Measurements from ENCODE around the gene ABCA12.

ABCA12 gene

DNA sequence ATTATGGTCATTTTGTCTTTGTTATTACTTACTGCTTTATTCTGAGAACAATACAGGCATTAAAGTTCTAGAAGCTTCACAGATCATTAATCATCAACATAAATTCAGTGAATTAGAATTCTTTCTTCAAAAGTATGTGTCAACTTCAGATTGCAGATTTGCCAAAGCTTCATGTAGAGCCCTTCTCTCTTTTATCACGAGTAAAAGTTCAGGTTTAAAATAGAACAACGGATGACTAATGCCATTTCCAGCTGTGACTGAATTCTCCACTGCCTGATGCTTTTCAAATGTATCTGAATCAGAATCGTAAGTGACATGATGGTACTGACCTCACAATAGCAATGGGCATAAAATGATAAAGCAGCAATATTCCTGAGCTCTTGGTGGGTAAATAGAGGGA, 116.0 kb downstream of the ABCA12 start:
- no peaks in the 10 kb centered on the region for H3K4me1 Mint-ChIP-seq
- no peaks in the 10 kb centered on the region for H3K36me3 Mint-ChIP-seq (ENCODE audit: insufficient read depth)
- H3K9me3 Mint-ChIP-seq, result no peaks in the 10 kb centered on the region
- no peaks in the 10 kb centered on the region for H3K27me3 Mint-ChIP-seq
- H3K27ac Mint-ChIP-seq (ENCODE audit: low read depth), result no peak overlapping the region
- ATAC-seq (replicated peaks; ENCODE audit: extremely low read depth, poor library complexity, severe bottlenecking), result no peak
- DNase-seq (ENCODE audit: low spot score in 2 of 2), result no peak
- no peak overlapping the region for H3K4me3 Mint-ChIP-seq

DNA sequence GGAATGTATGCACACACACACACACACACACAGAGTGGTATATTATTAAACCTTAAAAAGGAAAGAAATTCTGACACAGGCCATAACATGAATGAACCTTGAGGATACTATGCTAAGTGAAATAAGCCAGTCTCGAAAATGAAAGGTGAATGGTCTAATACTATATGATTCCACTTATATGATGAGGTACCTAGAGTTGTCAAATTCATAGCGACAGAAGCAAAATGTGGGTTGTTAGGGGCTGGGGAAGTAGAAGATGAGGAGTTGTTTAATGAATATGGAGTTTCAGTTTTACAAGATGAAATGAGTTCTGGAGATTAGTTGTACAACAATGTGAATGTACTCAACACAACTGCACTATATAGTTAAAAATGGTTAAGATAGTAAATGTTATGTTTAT, 118.1 kb downstream of the ABCA12 start:
- Mint-ChIP-seq H3K27ac (ENCODE audit: low read depth) (no peak overlapping the region), H3K4me3 (no peak overlapping the region), H3K9me3 (no peaks in the 10 kb centered on the region), H3K27me3 (no peaks in the 10 kb centered on the region), H3K36me3 (ENCODE audit: insufficient read depth) (no peaks in the 10 kb centered on the region), H3K4me1 (no peaks in the 10 kb centered on the region)
- ATAC-seq (replicated peaks; ENCODE audit: extremely low read depth, poor library complexity, severe bottlenecking) (no peak), DNase-seq (ENCODE audit: low spot score in 2 of 2) (no peak)

DNA sequence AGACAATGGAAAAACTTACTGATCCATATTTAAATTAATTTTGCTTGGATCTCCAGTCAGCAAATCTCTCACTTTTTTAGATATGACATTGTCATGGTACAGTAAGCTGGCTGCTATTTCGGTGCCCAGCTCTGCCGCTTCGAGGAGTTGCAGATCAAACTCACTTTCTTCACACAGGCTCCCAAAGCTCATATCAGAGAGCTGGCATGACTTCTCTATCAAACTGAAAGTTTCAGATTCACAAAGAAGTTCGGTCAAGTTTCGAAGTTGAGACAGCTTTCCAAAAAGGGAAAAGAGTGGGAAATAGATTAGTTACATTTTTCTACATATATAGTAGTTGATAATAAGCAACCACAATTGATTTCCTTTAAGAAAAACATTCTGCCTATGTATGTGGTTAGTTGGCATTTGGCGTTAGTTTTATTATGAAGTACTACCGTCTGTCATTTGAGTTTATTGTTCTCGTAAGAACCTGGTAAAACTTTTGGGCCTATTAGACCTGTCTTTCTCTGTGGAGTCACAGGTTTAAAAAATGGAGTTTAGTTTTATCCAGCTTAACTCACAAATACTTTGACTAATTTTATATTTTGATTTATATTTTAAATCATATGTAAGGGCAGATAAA, 118.8 kb downstream of the ABCA12 start:
- H3K27me3 Mint-ChIP-seq, result no peaks in the 10 kb centered on the region
- no peak overlapping the region for H3K27ac Mint-ChIP-seq (ENCODE audit: low read depth)
- ATAC-seq (replicated peaks; ENCODE audit: extremely low read depth, poor library complexity, severe bottlenecking), result no peak
- H3K4me1 Mint-ChIP-seq, result no peaks in the 10 kb centered on the region
- H3K36me3 Mint-ChIP-seq (ENCODE audit: insufficient read depth), result no peaks in the 10 kb centered on the region
- H3K9me3 Mint-ChIP-seq, result no peaks in the 10 kb centered on the region
- no peak for DNase-seq (ENCODE audit: low spot score in 2 of 2)
- H3K4me3 Mint-ChIP-seq, result no peak overlapping the region

DNA sequence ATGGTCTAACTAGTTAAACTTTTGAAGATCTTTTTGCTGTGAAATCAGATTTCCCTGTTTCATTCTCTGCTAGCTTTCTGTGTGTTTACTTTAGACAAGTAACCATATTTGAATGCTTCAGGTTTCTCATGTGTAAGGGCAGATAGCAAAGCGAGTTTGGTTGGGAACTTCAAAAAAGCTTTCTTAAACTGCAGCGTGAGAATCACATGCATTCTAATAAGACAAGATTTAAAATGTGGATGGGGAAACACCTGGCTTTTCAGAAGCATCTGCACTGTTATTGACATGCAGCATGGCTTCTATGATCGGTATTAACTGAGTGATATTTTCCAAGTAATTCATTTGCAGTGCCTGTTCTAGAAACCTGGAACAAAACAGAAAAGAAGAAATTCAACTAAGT, 119.3 kb downstream of the ABCA12 start:
- ATAC-seq (replicated peaks; ENCODE audit: extremely low read depth, poor library complexity, severe bottlenecking) (no peak), DNase-seq (ENCODE audit: low spot score in 2 of 2) (no peak)
- Mint-ChIP-seq H3K27ac (ENCODE audit: low read depth) (no peak overlapping the region), H3K27me3 (no peaks in the 10 kb centered on the region), H3K4me1 (no peaks in the 10 kb centered on the region), H3K9me3 (no peaks in the 10 kb centered on the region), H3K36me3 (ENCODE audit: insufficient read depth) (no peaks in the 10 kb centered on the region), H3K4me3 (no peak overlapping the region)

DNA sequence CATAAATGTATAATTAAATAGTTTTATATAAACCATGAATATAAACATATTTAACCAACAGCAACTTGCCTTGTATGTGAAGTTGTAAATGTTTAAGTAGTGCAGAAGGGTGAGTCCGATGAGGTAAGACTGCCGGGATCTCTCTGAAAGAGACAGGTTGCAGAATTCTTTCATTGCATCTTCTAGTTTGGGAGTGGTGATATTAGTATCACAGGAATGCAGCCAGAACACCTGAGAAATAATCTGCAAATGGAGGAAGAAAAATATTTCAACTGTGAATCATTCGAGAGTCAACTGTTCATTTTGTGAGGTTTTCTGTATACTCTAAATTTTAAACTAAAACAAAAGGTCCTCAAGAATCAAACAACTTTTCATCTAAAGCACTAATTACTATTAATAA, 123.0 kb downstream of the ABCA12 start:
- Mint-ChIP-seq H3K4me1 (no peaks in the 10 kb centered on the region), H3K27me3 (no peaks in the 10 kb centered on the region), H3K36me3 (ENCODE audit: insufficient read depth) (no peaks in the 10 kb centered on the region), H3K27ac (ENCODE audit: low read depth) (no peak overlapping the region), H3K9me3 (no peaks in the 10 kb centered on the region), H3K4me3 (no peak overlapping the region)
- ATAC-seq (replicated peaks; ENCODE audit: extremely low read depth, poor library complexity, severe bottlenecking), result no peak
- no peak for DNase-seq (ENCODE audit: low spot score in 2 of 2)

DNA sequence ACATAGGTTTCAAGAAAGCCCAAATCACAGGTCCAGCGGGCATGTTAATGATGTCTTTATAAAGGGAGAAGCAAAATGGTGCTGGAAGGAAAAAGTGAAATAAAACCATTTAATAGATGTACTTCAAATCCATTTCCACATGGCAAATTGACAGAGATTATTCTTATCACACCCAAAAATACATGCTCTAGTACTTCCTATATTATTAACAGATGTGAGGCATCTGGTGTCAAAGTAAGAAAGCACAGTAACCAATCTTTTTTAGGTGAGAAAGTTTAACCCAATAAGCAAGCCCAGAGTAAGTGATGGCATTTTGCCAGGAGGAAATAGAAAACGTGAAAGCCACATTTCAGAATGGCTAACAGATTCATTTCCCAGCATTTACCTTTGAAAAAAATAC, 128.0 kb downstream of the ABCA12 start:
- H3K4me1 Mint-ChIP-seq, result no peaks in the 10 kb centered on the region
- H3K9me3 Mint-ChIP-seq, result no peaks in the 10 kb centered on the region
- H3K4me3 Mint-ChIP-seq, result no peak overlapping the region
- no peak for DNase-seq (ENCODE audit: low spot score in 2 of 2)
- H3K27ac Mint-ChIP-seq (ENCODE audit: low read depth), result no peak overlapping the region
- H3K36me3 Mint-ChIP-seq (ENCODE audit: insufficient read depth), result no peaks in the 10 kb centered on the region
- H3K27me3 Mint-ChIP-seq, result no peaks in the 10 kb centered on the region
- no peak for ATAC-seq (replicated peaks; ENCODE audit: extremely low read depth, poor library complexity, severe bottlenecking)

DNA sequence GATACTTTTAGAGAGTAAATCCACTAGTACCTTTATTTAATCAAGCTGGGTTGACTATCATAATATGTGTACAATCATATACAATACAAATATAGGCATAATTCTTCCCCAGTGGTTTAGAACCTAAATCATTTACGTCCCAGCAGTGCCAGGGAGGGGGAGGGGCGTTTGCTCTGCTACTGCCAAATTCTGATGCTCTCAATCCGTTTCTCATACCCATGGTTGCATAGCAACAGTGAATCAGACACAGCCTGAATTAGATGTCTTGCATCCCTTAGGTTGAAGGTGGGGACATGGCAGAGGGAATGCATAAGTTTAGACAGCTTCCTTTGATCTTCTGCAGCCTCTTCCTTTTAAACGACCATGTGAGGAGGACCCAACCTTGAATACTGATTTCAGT, 135.4 kb downstream of the ABCA12 start:
- Mint-ChIP-seq H3K9me3 (no peaks in the 10 kb centered on the region), H3K4me3 (no peak overlapping the region), H3K36me3 (ENCODE audit: insufficient read depth) (no peaks in the 10 kb centered on the region), H3K27me3 (no peaks in the 10 kb centered on the region), H3K4me1 (no peaks in the 10 kb centered on the region), H3K27ac (ENCODE audit: low read depth) (no peak overlapping the region)
- DNase-seq (ENCODE audit: low spot score in 2 of 2), result no peak
- no peak for ATAC-seq (replicated peaks; ENCODE audit: extremely low read depth, poor library complexity, severe bottlenecking)

DNA sequence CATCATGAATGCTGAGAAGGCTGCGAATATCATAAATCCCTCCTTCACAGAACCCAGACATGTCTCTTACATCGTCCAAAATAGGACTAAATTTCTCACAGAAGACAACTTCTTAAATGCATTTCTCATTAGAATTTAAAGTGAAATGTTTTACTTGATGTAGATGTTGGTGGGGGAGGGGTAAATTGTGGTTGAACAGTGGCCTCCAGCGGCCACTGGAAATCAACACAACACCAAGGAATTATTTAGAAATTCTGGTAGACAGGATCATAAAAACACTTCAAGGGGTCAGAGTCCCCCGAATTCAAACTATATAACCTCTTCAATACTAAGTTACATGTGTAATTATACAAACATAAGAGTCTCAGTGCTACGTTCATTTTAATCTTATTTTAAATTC, 135.9 kb downstream of the ABCA12 start:
- Mint-ChIP-seq H3K27ac (ENCODE audit: low read depth) (no peak overlapping the region), H3K4me1 (no peaks in the 10 kb centered on the region), H3K4me3 (no peak overlapping the region), H3K9me3 (no peaks in the 10 kb centered on the region), H3K27me3 (no peaks in the 10 kb centered on the region), H3K36me3 (ENCODE audit: insufficient read depth) (no peaks in the 10 kb centered on the region)
- no peak for DNase-seq (ENCODE audit: low spot score in 2 of 2)
- ATAC-seq (replicated peaks; ENCODE audit: extremely low read depth, poor library complexity, severe bottlenecking), result no peak

DNA sequence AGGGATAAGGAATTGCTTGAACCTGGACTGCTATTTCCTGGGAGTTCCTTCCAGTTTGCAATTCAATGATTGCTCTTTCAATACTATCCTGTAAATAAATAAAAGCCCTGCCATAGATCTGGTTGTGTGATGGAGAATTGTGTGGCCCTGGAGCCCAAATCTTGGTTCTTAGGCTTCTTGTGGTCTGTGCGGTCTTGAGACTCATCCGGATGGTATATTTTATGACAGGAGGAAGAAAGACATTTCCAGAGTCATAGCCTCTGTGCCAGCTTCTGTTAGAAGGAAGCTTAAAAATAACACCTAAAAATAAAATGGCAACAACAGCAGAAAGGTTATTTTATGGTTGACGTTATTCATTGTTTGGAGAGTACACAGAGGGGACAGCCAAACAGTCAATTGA, 137.7 kb downstream of the ABCA12 start:
- Mint-ChIP-seq H3K4me3 (no peak overlapping the region), H3K27ac (ENCODE audit: low read depth) (no peak overlapping the region), H3K36me3 (ENCODE audit: insufficient read depth) (no peaks in the 10 kb centered on the region), H3K9me3 (no peaks in the 10 kb centered on the region), H3K27me3 (no peaks in the 10 kb centered on the region), H3K4me1 (no peaks in the 10 kb centered on the region)
- ATAC-seq (replicated peaks; ENCODE audit: extremely low read depth, poor library complexity, severe bottlenecking) (no peak), DNase-seq (ENCODE audit: low spot score in 2 of 2) (no peak)

DNA sequence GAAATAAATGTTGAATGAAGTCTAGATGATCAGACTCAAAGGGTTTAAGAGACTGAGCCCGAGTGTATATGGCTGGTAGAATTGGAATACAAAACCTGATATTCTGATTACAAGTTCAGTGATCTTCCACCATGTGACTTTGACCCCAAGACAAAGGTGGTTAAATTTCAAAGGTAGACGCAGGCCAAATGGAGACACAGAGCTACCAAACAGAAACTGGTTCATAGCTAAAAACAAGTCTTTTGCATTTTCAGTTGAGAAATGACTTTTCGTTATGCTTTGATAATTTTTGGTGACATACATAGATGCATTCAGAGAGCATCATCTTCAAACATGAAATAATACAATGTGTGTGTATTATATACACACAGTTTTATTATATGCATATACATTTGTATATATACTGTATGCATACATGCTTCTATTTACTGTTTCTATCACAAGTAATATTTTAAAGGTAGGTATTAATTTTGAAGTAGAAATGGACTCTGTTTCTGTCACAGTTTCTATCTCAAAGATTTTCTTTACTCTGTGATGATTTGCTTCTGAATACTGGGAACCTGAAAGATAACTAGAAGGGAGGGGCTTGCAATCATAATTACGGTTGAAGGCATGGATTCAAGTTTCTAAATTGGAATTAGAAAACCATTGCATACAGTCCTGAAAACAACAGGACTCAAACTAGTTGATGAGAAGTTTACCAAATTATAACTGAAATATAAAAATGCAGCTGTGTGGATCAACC, 142.3 kb downstream of the ABCA12 start:
- Mint-ChIP-seq H3K4me1 (no peaks in the 10 kb centered on the region), H3K27me3 (no peaks in the 10 kb centered on the region), H3K9me3 (no peaks in the 10 kb centered on the region), H3K4me3 (no peak overlapping the region), H3K36me3 (ENCODE audit: insufficient read depth) (no peaks in the 10 kb centered on the region), H3K27ac (ENCODE audit: low read depth) (no peak overlapping the region)
- ATAC-seq (replicated peaks; ENCODE audit: extremely low read depth, poor library complexity, severe bottlenecking) (no peak), DNase-seq (ENCODE audit: low spot score in 2 of 2) (no peak)

DNA sequence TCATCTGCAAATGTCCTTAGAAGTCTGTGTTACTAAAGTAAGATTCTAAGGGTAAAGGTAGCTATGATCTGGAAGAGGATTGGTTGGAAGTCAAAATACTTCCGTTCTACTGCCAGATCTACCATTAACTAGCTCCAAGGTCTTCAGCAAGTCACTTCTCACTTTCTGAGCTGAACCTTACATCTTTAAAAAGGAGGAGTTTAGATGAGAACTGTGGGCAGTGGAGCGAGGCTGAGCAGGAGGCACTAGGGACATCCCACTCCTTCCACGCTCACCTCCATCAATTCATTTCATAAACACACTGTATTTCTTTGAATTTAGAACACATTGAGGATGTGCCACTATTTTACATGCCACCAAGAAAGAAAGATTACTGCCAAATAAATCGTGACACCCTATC, 143.0 kb downstream of the ABCA12 start:
- H3K36me3 Mint-ChIP-seq (ENCODE audit: insufficient read depth), result no peaks in the 10 kb centered on the region

DNA sequence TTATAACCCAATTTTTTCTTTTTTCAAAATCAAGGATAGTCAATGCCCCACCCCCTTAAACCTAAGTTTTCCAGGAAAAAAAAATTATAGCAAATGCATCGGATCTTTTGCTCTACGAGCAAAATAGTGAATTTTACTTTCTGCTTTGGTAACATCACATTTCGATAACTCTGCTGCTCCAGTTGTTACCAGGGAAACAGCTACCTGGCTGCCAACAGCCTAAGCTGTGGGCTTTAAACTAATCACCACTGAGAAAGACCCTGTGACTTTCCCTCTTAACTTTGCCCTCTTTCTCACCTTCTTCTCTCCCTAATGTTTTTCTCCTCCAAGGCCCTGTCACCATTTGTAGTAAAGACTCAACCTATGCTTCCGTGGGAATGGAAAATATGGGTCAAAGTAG, 145.5 kb downstream of the ABCA12 start:
- Mint-ChIP-seq H3K27ac (ENCODE audit: low read depth) (no peak overlapping the region), H3K4me3 (no peak overlapping the region), H3K4me1 (no peaks in the 10 kb centered on the region), H3K36me3 (ENCODE audit: insufficient read depth) (no peaks in the 10 kb centered on the region), H3K9me3 (no peaks in the 10 kb centered on the region), H3K27me3 (no peaks in the 10 kb centered on the region)
- DNase-seq (ENCODE audit: low spot score in 2 of 2), result no peak
- no peak for ATAC-seq (replicated peaks; ENCODE audit: extremely low read depth, poor library complexity, severe bottlenecking)

More for the DNA sequence above, 143.0 kb downstream of the ABCA12 start:
- Mint-ChIP-seq H3K27ac (ENCODE audit: low read depth) (no peak overlapping the region), H3K27me3 (no peaks in the 10 kb centered on the region), H3K4me1 (no peaks in the 10 kb centered on the region), H3K9me3 (no peaks in the 10 kb centered on the region), H3K4me3 (no peak overlapping the region)
- ATAC-seq (replicated peaks; ENCODE audit: extremely low read depth, poor library complexity, severe bottlenecking), result no peak
- DNase-seq (ENCODE audit: low spot score in 2 of 2), result no peak

DNA sequence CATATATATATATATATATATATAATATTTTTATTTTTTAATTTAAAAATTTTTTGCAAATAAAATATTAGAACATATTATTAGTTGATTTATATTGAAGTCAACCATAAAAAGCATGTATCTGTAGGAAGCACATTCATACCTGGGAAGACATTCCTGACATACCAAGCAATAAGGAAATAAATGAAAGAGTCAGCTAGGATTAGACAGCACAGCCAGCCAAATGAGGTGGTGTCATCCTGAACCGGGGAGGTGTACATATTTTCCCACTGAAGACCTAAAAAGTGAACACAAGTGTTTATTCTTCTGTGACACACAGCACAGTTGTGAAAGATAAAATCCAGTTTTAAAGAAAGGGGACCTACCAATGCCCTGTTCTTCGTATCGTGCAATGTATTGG, 149.2 kb downstream of the ABCA12 start:
- Mint-ChIP-seq H3K4me1 (no peaks in the 10 kb centered on the region), H3K27ac (ENCODE audit: low read depth) (no peak overlapping the region), H3K4me3 (no peak overlapping the region), H3K27me3 (peaks cover 10% of the 10 kb centered on the region), H3K36me3 (ENCODE audit: insufficient read depth) (no peaks in the 10 kb centered on the region), H3K9me3 (no peaks in the 10 kb centered on the region)
- DNase-seq (ENCODE audit: low spot score in 2 of 2) (no peak), ATAC-seq (replicated peaks; ENCODE audit: extremely low read depth, poor library complexity, severe bottlenecking) (no peak)
